ENCODE data around the gene NHSL2.

GRCh38 chrX:71958281-71958675 lies 47.6 kb downstream of the NHSL2 start:
- TF ChIP-seq CTCF (IDR thresholded peaks at IDR 0.05 in 4 of 5, conservative IDR thresholded peaks at IDR 0.05 in 1 of 5) (no peak), POLR2A (IDR thresholded peaks at IDR 0.05) (no peak)
